ENCODE measurements around the gene KCNK7.
A peak's percentile ranks its signal among the peaks of the same experiment; 100 is the strongest.

Gene KCNK7

DNA sequence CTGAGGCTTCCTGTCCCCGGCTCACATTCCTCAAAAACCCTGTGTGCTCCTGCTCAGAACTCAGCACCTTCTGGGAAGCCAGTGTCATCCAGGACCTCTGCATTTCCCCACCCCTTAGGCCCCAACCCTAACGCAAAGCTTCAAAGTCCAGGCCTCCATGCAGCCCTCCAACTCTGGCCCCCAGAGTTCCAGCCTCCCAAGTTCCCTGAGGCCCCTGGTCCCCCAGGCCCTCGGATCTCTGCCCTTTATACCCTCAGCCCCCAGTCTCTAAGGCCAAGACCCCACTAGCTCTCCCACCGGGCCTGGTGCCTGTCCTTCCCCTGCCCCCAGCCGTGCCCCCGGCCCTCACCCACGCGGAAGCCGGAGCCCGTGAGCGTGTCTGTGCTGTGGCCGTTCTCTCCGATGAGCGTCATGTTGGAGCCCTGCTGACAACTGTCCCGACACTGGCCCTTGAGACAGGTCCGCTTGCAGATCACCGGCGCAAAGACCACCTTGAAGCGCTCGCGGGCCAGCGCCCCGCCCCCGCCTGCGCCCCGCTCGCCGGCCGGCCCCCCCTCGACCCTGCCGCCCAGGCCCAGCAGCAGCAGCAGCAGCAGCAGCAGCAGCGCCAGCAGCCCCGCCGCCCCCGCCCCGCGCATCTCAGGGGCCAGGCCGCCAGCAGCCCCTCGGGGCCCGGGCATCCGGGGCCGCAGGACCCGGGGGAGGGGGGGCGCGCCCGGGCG is 38.2 kb downstream of the KCNK7 start:
- H3K27ac ChIP-seq, result peak overlapping the region; percentile 86
- TF ChIP-seq CTCF (conservative IDR thresholded peaks at IDR 0.05; ENCODE audit: low read depth), result no peak
- ChIA-PET POLR2A (ENCODE audit: low non-redundant PET) (interaction anchor here (0.6 kb wide), 1 partner anchor 40 kb away, joined by 4 read pairs; no protein-coding TSS in a partner anchor), CTCF (interaction anchor here (0.7 kb wide), 1 partner anchor 16 kb away, joined by 3 read pairs; no protein-coding TSS in a partner anchor)
- DNase-seq (ENCODE audit: low spot score), result no peak

DNA sequence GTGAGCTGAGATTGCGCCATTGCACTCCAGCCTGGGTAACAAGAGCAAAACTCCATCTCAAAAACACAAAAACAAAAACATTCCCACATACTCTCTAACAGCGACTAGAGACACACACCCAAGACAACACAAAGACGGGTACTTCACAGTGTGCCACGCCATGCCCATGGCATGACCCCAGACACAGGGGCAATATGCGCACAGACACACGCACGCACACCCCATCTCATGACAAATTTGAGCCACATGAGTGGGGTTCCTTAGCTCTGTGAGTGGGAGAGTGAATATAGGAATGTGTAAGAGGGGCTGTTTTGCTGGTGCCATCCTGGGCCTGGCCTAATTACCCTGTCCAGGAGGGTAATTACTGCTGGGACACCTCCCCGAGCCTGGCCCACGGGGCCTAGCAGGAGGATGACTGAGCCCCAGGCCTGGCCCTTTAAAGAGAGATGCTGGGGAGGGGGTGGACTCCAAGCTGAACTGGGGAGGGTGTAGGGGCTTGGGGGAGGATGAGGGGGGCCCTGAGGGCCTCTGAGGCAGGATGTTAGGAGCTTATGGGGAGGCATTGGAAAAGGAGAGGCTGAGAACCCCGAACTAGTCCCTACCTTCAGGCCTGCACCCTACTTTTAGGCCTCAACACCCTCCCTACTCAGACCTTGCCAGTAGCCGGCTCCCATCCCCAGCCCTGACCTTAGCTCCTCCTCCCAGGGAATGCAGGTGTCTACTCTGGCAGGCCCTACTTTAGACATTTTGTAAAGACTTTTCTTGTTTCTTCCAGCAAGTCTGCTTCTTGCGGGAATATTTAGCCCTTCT is 38.9 kb downstream of the KCNK7 start:
- ChIA-PET POLR2A (ENCODE audit: low non-redundant PET) (interaction anchor here (0.6 kb wide), 1 partner anchor 40 kb away, joined by 4 read pairs; no protein-coding TSS in a partner anchor), CTCF (interaction anchor here (0.6 to 1.8 kb wide), 3 partner anchors 14 to 16 kb away, joined by 3 to 15 read pairs (median 3); partner anchors contain the start of gene ZNRD2)
- peak overlapping the region; percentile 86 for H3K27ac ChIP-seq
- no peak for DNase-seq (ENCODE audit: low spot score)
- no peak for TF ChIP-seq CTCF (conservative IDR thresholded peaks at IDR 0.05; ENCODE audit: low read depth)

DNA sequence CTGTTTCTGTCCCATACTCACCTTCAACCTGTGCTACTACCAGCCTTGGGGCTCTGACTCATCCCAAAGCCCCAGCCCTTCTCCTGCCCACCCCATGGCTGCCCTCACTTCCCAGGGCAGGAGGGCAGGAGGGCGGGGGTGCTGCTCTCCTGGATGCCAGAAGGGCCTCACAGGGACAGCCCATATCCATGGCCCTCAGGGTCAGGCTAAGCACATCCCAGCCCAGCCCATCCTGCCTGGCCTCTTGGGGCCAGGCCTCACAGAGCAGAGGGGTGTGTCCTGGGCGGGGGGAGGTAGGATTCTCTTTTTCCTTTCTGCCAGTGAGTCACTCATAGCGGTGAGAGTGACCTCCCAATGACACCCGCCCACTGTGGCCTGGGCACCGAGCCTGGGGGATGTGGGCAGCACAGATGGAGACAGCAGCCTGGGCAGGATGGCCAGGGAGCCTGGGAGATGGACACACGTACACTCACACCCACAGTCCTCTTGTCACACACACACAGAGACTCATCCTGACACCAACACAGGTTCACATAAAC is 39.8 kb downstream of the KCNK7 start:
- POLR2A ChIA-PET (ENCODE audit: low non-redundant PET), result interaction anchor here (1.3 kb wide), 1 partner anchor 15 kb away, joined by 3 read pairs; no protein-coding TSS in a partner anchor
- peak; percentile 73 for DNase-seq (ENCODE audit: low spot score)

DNA sequence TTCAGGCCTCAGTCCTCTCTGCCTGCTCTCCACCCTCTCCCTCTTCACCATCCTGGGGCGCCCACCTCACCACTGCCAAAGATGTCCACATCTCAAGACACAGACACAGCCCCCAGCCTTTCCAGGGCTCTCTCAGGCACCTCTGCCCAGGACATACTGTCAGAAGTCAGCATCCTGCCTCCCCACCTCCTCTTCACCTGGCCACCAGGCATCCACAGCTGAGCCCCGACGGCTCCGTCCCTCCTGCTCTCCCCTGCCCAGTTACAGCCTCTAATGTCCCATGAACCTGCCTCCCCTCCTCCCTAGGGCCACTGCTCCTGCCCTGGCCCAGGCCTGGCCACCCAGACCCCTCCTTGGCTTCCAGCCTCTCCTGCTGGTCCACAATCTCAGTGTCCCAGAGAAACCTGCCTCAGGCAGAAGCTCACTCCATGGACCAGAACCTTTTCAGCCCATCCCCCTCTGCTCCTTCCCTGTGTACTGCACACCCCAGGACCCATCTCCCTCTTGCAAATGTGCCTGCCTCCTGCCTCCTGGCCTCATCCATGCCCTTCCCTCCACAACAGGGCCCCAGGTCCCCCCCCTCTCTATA is 40.7 kb downstream of the KCNK7 start:
- no peak for DNase-seq (ENCODE audit: low spot score)
- ChIA-PET POLR2A (ENCODE audit: low non-redundant PET) (interaction anchor here (1.3 kb wide), 1 partner anchor 14 kb away, joined by 3 read pairs; no protein-coding TSS in a partner anchor), CTCF (interaction anchor here (1.8 kb wide), 1 partner anchor 14 kb away, joined by 15 read pairs; no protein-coding TSS in a partner anchor)
- peak overlapping the region; percentile 86 for H3K27ac ChIP-seq
- TF ChIP-seq CTCF (conservative IDR thresholded peaks at IDR 0.05; ENCODE audit: low read depth), result no peak

More for the DNA sequence above, 39.8 kb downstream of the KCNK7 start:
- CTCF ChIA-PET, result interaction anchor here (0.5 to 1.8 kb wide), 2 partner anchors 15 to 351 kb away, joined by 3 to 15 read pairs; no protein-coding TSS in a partner anchor
- peak overlapping the region; percentile 86 for H3K27ac ChIP-seq
- TF ChIP-seq CTCF (conservative IDR thresholded peaks at IDR 0.05; ENCODE audit: low read depth), result no peak

DNA sequence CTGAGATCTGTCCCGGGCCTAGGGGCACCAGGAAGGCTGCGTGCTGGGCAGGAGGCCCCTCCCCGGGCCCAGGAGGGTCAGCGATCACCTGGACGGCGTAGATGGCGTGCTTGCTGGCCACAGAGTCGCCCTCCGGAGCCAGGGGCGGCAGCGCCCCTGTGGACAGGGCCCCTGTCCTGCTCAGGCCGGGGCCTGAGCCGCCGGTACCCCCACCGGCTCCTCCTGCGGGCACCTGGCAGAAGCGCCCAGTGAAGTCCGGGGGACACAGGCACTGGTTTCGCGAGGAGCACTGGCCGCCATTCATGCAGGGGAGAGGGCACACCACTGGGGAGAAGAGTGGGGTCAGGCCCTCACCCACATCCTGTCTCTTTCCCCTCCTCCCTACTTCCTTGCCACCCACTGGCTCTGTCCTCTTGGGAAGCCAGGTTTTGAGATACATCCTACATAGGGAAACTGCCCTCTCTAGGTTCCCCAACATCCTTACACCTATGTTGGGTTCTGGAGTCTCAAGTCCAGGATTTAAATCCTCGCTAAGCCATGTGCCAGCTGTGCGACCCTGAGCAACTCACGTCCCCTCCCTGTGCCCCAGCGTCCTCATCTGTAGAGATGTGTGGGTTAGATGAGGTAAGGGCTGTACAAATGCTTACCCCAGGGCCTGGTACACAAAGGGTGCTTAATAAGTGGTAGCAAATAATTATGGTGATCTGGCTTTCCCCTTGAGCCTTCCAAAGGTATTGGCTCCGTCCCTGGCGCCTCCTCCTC is 41.4 kb downstream of the KCNK7 start:
- no peak for TF ChIP-seq CTCF (conservative IDR thresholded peaks at IDR 0.05; ENCODE audit: low read depth)
- no peak for DNase-seq (ENCODE audit: low spot score)
- CTCF ChIA-PET, result interaction anchor here (1.8 kb wide), 1 partner anchor 14 kb away, joined by 15 read pairs; no protein-coding TSS in a partner anchor
- POLR2A ChIA-PET (ENCODE audit: low non-redundant PET), result interaction anchor here (1.3 kb wide), 1 partner anchor 14 kb away, joined by 3 read pairs; no protein-coding TSS in a partner anchor
- H3K27ac ChIP-seq, result peak overlapping the region; percentile 86
